Tibial nerve (tissue), 4 donors: ENCODE data around the gene MYH14. TPM values are rescaled to one million over a fixed set of nuclear protein-coding genes. Genes with fewer than 3 reads are reported as not detected.

Experiments
- DNase-seq, 2 donors: peaks; one replicate each; pipeline ENCODE4 v3.0.0-alpha.2; 2019; ENCODE audit warnings: low spot score in 2 of 2
- H3K27ac ChIP-seq, 4 donors: fragments of 200-600 bp; sonication (generic) in 3 of 4; one replicate each; pipeline ENCODE4 v1.5.1; 2017 to 2019; ENCODE audit warnings: mild to moderate bottlenecking in 1 of 4
- H3K27me3 ChIP-seq, 2 donors: fragments of 200-600 bp; sonication (generic) in 1 of 2; one replicate each; pipeline versions ENCODE4 v1.5.1 to v1.6.0; 2017 to 2019
- H3K36me3 ChIP-seq, 3 donors: fragments of 200-600 bp; sonication (generic); one replicate each; pipeline ENCODE4 v1.5.1; 2018 to 2019
- H3K4me1 ChIP-seq, 4 donors: fragments of 200-600 bp; sonication (generic) in 3 of 4; one replicate each; pipeline ENCODE4 v1.5.1; 2017 to 2019
- H3K4me3 ChIP-seq, 4 donors: fragments of 200-600 bp; sonication (generic) in 3 of 4; one replicate each; pipeline ENCODE4 v1.5.1; 2017 to 2019; ENCODE audit warnings: mild to moderate bottlenecking in 1 of 4, moderate library complexity in 1 of 4
- H3K9me3 ChIP-seq, 4 donors: fragments of 200-600 bp; sonication (generic) in 3 of 4; one replicate each; pipeline ENCODE4 v1.5.1; 2017 to 2019
- EP300 ChIP-seq, 2 donors: sonication (generic); formaldehyde crosslinking; IDR thresholded peaks; one replicate each; pipeline ENCODE4 v1.6.1; 2017; ENCODE audit warnings: antibody characterized with exemption in 2 of 2, mild to moderate bottlenecking in 1 of 2
- POLR2A ChIP-seq, 2 donors: fragments of 450-650 bp; IDR thresholded peaks; one replicate each; pipeline ENCODE4 v1.6.1; 2017; ENCODE audit warnings: antibody characterized with exemption in 2 of 2, mild to moderate bottlenecking in 2 of 2, moderate library complexity in 2 of 2
- WGBS, 2 donors: methylation state at CpG; one replicate each; pipeline ENCODE4 v1.1.5; 2018; 5-methylcytosine and 5-hydroxymethylcytosine counted together
- total RNA-seq, 4 donors: library from RNA; depleted of rRNA; stranded (reverse); fragments of >200 nt; gene quantifications; one replicate each; pipeline ENCODE4 v1.1.0, GENCODE V29; 2016
- TF ChIP-seq, protein P1 (sequence below), 5 experiments: fragments of 200-600 bp in 3 of 5; fragments of 450-650 bp in 2 of 5; sonication (generic) in 3 of 5; IDR thresholded peaks; one replicate each; pipeline ENCODE4 v1.5.1; 2016 to 2019; ENCODE audit warnings: antibody characterized with exemption in 5 of 5, mild to moderate bottlenecking in 3 of 5, moderate library complexity in 2 of 5

MYH14 gene
- total RNA-seq = 10 to 100 TPM; 12.9 to 30.3 (median 15.3) TPM

DNA sequence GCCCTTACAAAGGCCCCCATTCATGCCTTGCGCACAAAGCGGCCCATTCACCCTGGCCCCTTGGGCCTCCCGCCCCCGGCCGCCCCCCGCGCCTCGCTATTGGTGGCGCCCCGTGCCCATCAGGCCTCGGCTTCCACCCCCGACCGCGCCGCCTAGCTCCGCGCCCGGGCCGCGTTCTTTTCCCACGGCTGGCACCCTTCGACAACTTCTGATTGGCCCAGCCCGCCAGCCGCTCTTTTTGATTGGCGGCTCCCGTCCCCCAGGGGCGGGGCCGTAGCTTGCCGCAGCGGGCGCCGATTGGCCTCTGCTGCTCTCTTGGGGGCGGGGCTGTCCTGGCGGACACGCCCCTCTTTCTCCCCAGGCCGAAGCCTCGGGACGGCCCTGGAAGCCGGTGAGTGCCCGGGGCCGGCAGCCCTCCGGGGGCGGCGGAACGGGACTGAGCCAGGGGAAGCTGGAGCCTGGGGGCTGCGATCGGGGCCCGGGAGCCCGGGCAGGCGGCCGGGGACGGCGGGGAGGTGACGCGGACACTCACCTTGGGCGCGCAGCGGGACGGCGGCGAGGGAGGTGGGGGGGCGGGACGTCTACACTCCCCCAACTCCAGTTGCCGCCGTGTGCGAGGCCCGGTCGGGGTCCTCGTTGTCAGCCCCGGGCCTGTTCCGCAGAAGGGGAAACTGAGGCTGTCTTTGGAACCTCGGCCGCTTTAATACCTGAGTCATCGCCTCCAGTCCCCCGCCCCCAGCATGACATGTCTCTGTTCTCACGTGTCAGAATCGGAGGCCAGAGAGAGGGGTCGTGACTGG lies at the start of gene MYH14:
TSS of gene MYH14 (plus strand) at position 342 of the 800 bp plus-strand sequence. CDS start 6,744 bp downstream, outside the sequence.
- Histone ChIP-seq H3K27ac (peak within 1 kb of the TSS; percentile 52 to 92 (median 83)), H3K4me3 (peak within 1 kb of the TSS; percentile 49 to 76 (median 52)), H3K9me3 (no peaks in the 10 kb centered on the region), H3K4me1 (peaks cover 0 to 58% (median 2%) of the 10 kb centered on the region in 4 donors), H3K27me3 (peaks cover 0 to 43% of the 10 kb centered on the region in 2 donors), H3K36me3 (no peaks in the 10 kb centered on the region)
- peak; percentile 37 to 56 for TF ChIP-seq POLR2A (IDR thresholded peaks at IDR 0.05)
- TF ChIP-seq, protein P1, sequence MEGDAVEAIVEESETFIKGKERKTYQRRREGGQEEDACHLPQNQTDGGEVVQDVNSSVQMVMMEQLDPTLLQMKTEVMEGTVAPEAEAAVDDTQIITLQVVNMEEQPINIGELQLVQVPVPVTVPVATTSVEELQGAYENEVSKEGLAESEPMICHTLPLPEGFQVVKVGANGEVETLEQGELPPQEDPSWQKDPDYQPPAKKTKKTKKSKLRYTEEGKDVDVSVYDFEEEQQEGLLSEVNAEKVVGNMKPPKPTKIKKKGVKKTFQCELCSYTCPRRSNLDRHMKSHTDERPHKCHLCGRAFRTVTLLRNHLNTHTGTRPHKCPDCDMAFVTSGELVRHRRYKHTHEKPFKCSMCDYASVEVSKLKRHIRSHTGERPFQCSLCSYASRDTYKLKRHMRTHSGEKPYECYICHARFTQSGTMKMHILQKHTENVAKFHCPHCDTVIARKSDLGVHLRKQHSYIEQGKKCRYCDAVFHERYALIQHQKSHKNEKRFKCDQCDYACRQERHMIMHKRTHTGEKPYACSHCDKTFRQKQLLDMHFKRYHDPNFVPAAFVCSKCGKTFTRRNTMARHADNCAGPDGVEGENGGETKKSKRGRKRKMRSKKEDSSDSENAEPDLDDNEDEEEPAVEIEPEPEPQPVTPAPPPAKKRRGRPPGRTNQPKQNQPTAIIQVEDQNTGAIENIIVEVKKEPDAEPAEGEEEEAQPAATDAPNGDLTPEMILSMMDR (IDR thresholded peaks at IDR 0.05) = peak in 1 of 5 experiments; percentile 8
- TF ChIP-seq EP300 (IDR thresholded peaks at IDR 0.05) = peak in 1 of 2 donors; percentile 54
- WGBS, 2 donors = 4 to 5% methylated on average over 16 to 56 of the region's 78 CpGs
- DNase-seq = peak; percentile 57 to 68

DNA sequence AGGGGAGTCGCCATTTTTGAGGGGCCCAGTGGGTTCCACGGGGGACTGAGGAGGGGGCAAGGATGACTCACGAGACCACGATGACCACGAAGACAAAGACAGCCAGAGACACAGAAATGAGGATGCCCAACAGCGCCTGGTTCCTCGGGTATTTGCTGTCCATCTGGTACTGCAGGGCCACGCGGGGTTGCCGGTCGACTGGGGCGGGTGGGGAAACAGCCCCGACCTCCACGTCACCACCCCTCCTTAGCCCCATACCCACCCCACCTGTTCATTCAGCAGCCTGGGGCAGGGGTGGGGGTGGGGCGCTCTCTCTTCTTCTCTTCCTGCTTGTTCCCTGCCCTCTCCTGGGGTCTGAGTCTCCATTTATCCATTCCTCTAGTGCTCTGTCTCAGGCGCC lies 48.9 kb upstream of the MYH14 start:
- WGBS, 2 donors = 80 to 81% methylated on average over 16 of the region's 16 CpGs
- H3K9me3 ChIP-seq = peaks cover 0 to 20% (median 5%) of the 10 kb centered on the region in 4 donors
- H3K4me1 ChIP-seq = no peaks in the 10 kb centered on the region
- H3K27ac ChIP-seq = no peak overlapping the region
- TF ChIP-seq, protein P1 (IDR thresholded peaks at IDR 0.05) = no peak
- TF ChIP-seq POLR2A (IDR thresholded peaks at IDR 0.05) (no peak), EP300 (IDR thresholded peaks at IDR 0.05) (no peak)
- no peak overlapping the region for H3K4me3 ChIP-seq
- no peaks in the 10 kb centered on the region for H3K36me3 ChIP-seq
- no peak for DNase-seq
- H3K27me3 ChIP-seq = no peaks in the 10 kb centered on the region

DNA sequence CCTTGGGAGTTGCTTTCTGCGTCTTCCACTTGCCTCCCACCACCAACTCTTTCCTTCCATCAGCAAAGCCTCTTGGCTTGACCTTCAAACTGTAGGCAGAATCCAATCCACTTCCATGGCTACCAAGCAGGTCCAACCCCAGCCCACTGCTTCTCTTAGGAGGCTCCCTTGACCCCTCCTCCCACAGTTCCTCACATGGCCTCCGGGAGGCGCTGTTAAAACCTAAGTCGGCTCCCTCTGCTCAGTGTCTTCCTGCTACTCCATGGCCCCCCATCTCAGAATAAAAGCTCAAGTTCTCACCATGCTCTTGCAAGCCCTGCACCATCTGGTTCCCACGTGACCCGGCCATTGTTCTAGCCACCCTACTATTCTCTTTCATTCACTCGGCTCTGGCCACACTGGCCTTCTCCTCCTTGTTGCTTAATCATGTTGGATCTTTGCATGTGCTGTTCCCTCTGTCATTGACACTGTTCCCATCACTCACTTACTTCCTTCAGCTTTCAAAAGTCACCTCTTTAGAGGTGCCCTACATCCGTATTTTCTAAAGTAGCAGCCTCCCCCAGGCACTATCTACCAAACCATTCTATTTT lies 47.8 kb upstream of the MYH14 start:
- no peak for DNase-seq
- TF ChIP-seq, protein P1 (IDR thresholded peaks at IDR 0.05) = no peak
- TF ChIP-seq EP300 (IDR thresholded peaks at IDR 0.05) (no peak), POLR2A (IDR thresholded peaks at IDR 0.05) (no peak)
- Histone ChIP-seq H3K9me3 (peaks cover 0 to 21% (median 5%) of the 10 kb centered on the region in 4 donors), H3K36me3 (no peaks in the 10 kb centered on the region), H3K27ac (no peak overlapping the region), H3K4me1 (no peaks in the 10 kb centered on the region), H3K27me3 (no peaks in the 10 kb centered on the region), H3K4me3 (no peak overlapping the region)
- 83 to 89% methylated on average over 8 of the region's 8 CpGs for WGBS, 2 donors

DNA sequence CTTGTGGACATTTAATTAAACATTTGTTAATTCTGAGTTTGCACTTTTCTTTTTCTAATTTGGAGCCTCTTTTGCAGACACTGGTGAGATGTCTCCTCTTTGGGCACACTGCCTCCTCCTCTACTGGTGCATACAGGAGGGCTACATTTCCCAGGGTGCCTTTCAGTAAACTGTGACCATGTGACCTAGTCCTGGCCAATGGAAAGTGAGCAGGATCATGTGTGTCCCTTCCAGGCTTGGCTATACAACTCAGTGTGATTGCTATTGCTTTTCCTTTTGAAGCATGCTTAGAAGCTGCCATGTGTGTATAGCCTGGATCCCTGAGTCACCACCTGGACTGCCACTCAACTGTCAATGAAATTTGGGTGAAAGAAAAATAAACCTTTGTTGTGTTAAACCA lies 44.8 kb upstream of the MYH14 start:
- Histone ChIP-seq H3K4me1 (no peaks in the 10 kb centered on the region), H3K9me3 (peaks cover 0 to 21% (median 5%) of the 10 kb centered on the region in 4 donors), H3K4me3 (no peak overlapping the region), H3K27me3 (peaks cover 0 to 7% of the 10 kb centered on the region in 2 donors), H3K27ac (no peak overlapping the region), H3K36me3 (no peaks in the 10 kb centered on the region)
- TF ChIP-seq POLR2A (IDR thresholded peaks at IDR 0.05) (no peak), EP300 (IDR thresholded peaks at IDR 0.05) (no peak)
- TF ChIP-seq, protein P1 (IDR thresholded peaks at IDR 0.05) = no peak
- DNase-seq = no peak

DNA sequence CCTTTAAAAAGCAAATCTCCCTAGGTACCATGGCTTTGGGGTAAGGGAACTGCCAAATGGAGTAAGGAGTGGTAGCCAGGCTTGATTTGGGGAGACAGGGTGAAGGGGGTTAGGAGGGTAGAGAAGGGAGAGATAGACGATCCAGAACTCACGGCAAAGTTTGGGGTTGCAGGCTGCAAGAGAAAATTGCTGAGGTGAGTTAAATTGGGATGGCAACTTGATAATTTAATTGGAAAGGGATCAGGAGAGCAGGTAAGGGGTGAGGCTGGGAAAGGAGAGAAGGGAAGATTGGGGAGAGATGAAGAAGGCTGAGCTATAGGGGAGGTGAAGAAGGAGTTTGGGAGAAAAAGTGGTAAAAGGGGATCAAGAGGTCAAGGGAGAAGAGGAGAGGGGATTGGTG lies 44.3 kb upstream of the MYH14 start:
- WGBS, 2 donors = 90 to 91% methylated on average over 2 of the region's 2 CpGs
- Histone ChIP-seq H3K36me3 (no peaks in the 10 kb centered on the region), H3K9me3 (peaks cover 0 to 21% (median 5%) of the 10 kb centered on the region in 4 donors), H3K4me1 (no peaks in the 10 kb centered on the region), H3K27ac (no peak overlapping the region), H3K27me3 (peaks cover 0 to 7% of the 10 kb centered on the region in 2 donors), H3K4me3 (no peak overlapping the region)
- DNase-seq = no peak
- TF ChIP-seq, protein P1 (IDR thresholded peaks at IDR 0.05) = no peak
